Spinal cord (tissue), 9 donors: ENCODE data around the gene VGLL4. TPM values are rescaled to one million over a fixed set of nuclear protein-coding genes. Genes with fewer than 3 reads are reported as not detected.

Experiments
- DNase-seq, 6 donors: peaks; one replicate each; pipeline versions ENCODE4 v3.0.0 to v3.0.0-alpha.2; 2013 to 2015; ENCODE audit warnings: low spot score in 6 of 6, low read depth in 4 of 6
- H3K27ac ChIP-seq: one replicate; pipeline ENCODE4 v1.5.1; 2013; ENCODE audit warnings: low read depth, low read length, control low read depth
- H3K27me3 ChIP-seq: one replicate; pipeline ENCODE4 v1.6.1; 2013; ENCODE audit warnings: low read length; ENCODE audit not compliant: control insufficient read depth, insufficient read depth
- H3K36me3 ChIP-seq: one replicate; pipeline ENCODE4 v1.6.1; 2013; ENCODE audit warnings: low read length; ENCODE audit not compliant: control insufficient read depth, insufficient read depth
- H3K4me1 ChIP-seq: one replicate; pipeline ENCODE4 v1.6.1; 2013; ENCODE audit warnings: low read length; ENCODE audit not compliant: control insufficient read depth, insufficient read depth
- H3K4me3 ChIP-seq: one replicate; pipeline ENCODE4 v1.5.1; 2013; ENCODE audit warnings: low read depth, low read length, control low read depth
- H3K9me3 ChIP-seq: one replicate; pipeline ENCODE4 v1.6.1; 2013; ENCODE audit warnings: low read length; ENCODE audit not compliant: control insufficient read depth, insufficient read depth
- polyA plus RNA-seq, 2 donors: library from polyadenylated mRNA; unstranded; fragments of 120-200 nt; gene quantifications; one replicate each; pipeline ENCODE4 v1.2.1, GENCODE V29; 2013; ENCODE audit not compliant: insufficient read length in 2 of 2
- small RNA-seq: library from RNA; depleted of rRNA; stranded (forward); fragments of <200 nt; gene quantifications from one replicate; pipeline ENCODE3, GENCODE V24; 2014; ENCODE audit warnings: low replicate concordance
- total RNA-seq, 2 donors: library from RNA; depleted of rRNA in 1 of 2; stranded (reverse); fragments of 120-200 nt in 1 of 2; fragments of >200 nt in 1 of 2; gene quantifications; one replicate each; pipeline versions ENCODE4 v1.2.3 to v1.2.4, GENCODE V29; 2013 to 2014

The VGLL4 gene
- total and polyA plus RNA-seq, 4 donors = 87.8 to 174 (median 94.8) TPM

GRCh38 chr3:11507719-11508118 is 136.0 kb downstream of the VGLL4 start:
- Histone ChIP-seq H3K27ac (peak overlapping the region; percentile 79), H3K9me3 (no peaks in the 10 kb centered on the region), H3K4me3 (no peak overlapping the region), H3K27me3 (no peaks in the 10 kb centered on the region), H3K36me3 (peaks cover 4% of the 10 kb centered on the region), H3K4me1 (peaks cover 21% of the 10 kb centered on the region)
- no peak for DNase-seq

Small RNA genes lying within 50 kb of the gene (small RNA-seq; reads per million reads assigned to genes)
- not detected for gene AC022001.1

Other genes starting within 250 kb of the VGLL4 start
- 10 to 100 TPM; 13.5 to 15.2 TPM for gene TAMM41, start 203.0 kb upstream of the VGLL4 start, total RNA-seq
- gene TAMM41, start 203.0 kb upstream of the VGLL4 start, polyA plus RNA-seq = 10 to 100 TPM; 17.7 to 22.4 TPM